HEK293T (cell line): ENCODE results near the gene B4GALT2.
A peak's percentile ranks its signal among the peaks of the same experiment; 100 is the strongest.

Experiments
- CTCF ChIA-PET: fragments of 350-600 bp; formaldehyde crosslinking; extraction: SDS; loops from one replicate; lab custom pipeline; 2021; ENCODE audit warnings: antibody characterized with exemption, inconsistent platforms; lab: Yijun Ruan, JAX
- POLR2A ChIA-PET: fragments of 350-600 bp; formaldehyde crosslinking; extraction: SDS; loops from one replicate; lab custom pipeline; 2020; ENCODE audit warnings: antibody characterized with exemption, inconsistent platforms; lab: Yijun Ruan, JAX
- DNase-seq: peaks from one replicate; pipeline ENCODE4 v3.0.0; 2012; ENCODE audit warnings: mixed read lengths; ENCODE audit errors: extremely low spot score
- ARNT ChIP-seq: fragments of 450-650 bp; IDR thresholded peaks from 2 replicates; pipeline ENCODE4 v1.6.1; 2017; ENCODE audit warnings: mild to moderate bottlenecking
- BHLHE40 ChIP-seq: fragments of 450-650 bp; IDR thresholded peaks from 2 replicates; pipeline ENCODE4 v1.6.1; 2016; ENCODE audit warnings: mild to moderate bottlenecking, moderate library complexity, borderline replicate concordance
- CTBP1 ChIP-seq: fragments of 450-650 bp; IDR thresholded peaks from 2 replicates; pipeline ENCODE4 v1.6.1; 2016; ENCODE audit warnings: borderline replicate concordance
- ELF4 ChIP-seq: fragments of 450-650 bp; IDR thresholded peaks from 2 replicates; pipeline ENCODE4 v1.6.1; 2017; ENCODE audit warnings: antibody characterized with exemption
- FOXA1 ChIP-seq: fragments of 450-650 bp; IDR thresholded peaks from 2 replicates; pipeline ENCODE4 v1.6.1; 2016; ENCODE audit warnings: mild to moderate bottlenecking
- FOXK2 ChIP-seq: fragments of 450-650 bp; IDR thresholded peaks from 2 replicates; pipeline ENCODE4 v1.6.1; 2016; ENCODE audit warnings: mild to moderate bottlenecking
- FOXM1 ChIP-seq: fragments of 450-650 bp; IDR thresholded peaks from 2 replicates; pipeline ENCODE4 v1.6.1; 2017; ENCODE audit warnings: mild to moderate bottlenecking, borderline replicate concordance
- HDGF ChIP-seq: fragments of 450-650 bp; IDR thresholded peaks from 2 replicates; pipeline ENCODE4 v1.6.1; 2017; ENCODE audit warnings: antibody characterized with exemption, borderline replicate concordance
- L3MBTL2 ChIP-seq: fragments of 450-650 bp; conservative IDR thresholded peaks from 2 replicates; pipeline ENCODE4 v1.6.1; 2016; ENCODE audit warnings: mild to moderate bottlenecking
- LEF1 ChIP-seq: fragments of 450-650 bp; IDR thresholded peaks from 2 replicates; pipeline ENCODE4 v1.6.1; 2017; ENCODE audit warnings: mild to moderate bottlenecking, borderline replicate concordance
- NFRKB ChIP-seq: fragments of 450-650 bp; IDR thresholded peaks from 2 replicates; pipeline ENCODE4 v1.6.1; 2016; ENCODE audit warnings: mild to moderate bottlenecking, moderate library complexity
- SP1 ChIP-seq: fragments of 450-650 bp; IDR thresholded peaks from 2 replicates; pipeline ENCODE4 v1.6.1; 2017
- SUZ12 ChIP-seq: fragments of 450-650 bp; IDR thresholded peaks from 2 replicates; pipeline ENCODE4 v1.6.1; 2016; ENCODE audit warnings: mild to moderate bottlenecking
- TARDBP ChIP-seq: fragments of 450-650 bp; IDR thresholded peaks from 2 replicates; pipeline ENCODE4 v1.6.1; 2016
- ZNF384 ChIP-seq: fragments of 450-650 bp; IDR thresholded peaks from 2 replicates; pipeline ENCODE4 v1.6.1; 2016
- TF ChIP-seq, protein P1 (sequence below): fragments of 450-650 bp; IDR thresholded peaks from 2 replicates; pipeline ENCODE4 v1.6.1; 2016

Gene B4GALT2

DNA sequence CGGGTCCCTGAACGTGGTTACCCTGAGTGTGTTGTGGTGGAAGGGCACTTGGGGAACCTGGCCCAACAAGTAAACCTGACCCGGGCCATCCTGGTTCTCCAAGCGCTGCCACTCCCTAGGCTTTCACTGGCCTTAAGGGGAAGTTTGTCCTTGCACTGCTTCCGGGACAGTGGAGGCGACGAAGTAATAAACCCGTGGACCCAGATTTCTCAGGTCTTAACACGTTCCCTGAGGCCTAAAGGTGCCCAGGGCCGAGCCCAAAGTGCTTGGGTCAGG lies 12.1 kb downstream of the B4GALT2 start:
- no peak for DNase-seq
- CTCF ChIA-PET, result no interaction called here
- POLR2A ChIA-PET, result interaction anchor here (1.3 kb wide), 1 partner anchor 16 kb away, joined by 5 read pairs; no protein-coding TSS in a partner anchor
- TF ChIP-seq, protein P1, sequence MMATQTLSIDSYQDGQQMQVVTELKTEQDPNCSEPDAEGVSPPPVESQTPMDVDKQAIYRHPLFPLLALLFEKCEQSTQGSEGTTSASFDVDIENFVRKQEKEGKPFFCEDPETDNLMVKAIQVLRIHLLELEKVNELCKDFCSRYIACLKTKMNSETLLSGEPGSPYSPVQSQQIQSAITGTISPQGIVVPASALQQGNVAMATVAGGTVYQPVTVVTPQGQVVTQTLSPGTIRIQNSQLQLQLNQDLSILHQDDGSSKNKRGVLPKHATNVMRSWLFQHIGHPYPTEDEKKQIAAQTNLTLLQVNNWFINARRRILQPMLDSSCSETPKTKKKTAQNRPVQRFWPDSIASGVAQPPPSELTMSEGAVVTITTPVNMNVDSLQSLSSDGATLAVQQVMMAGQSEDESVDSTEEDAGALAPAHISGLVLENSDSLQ, result no peak
- no peak for TF ChIP-seq SP1
- TF ChIP-seq L3MBTL2, result no peak
- TF ChIP-seq ARNT, result no peak
- no peak for TF ChIP-seq FOXK2
- TF ChIP-seq NFRKB, result no peak
- TF ChIP-seq FOXA1, result no peak
- TF ChIP-seq ZNF384, result no peak
- TF ChIP-seq ELF4, result no peak
- TF ChIP-seq CTBP1, result no peak
- no peak for TF ChIP-seq BHLHE40
- no peak for TF ChIP-seq SUZ12
- no peak for TF ChIP-seq TARDBP
- TF ChIP-seq HDGF, result no peak
- no peak for TF ChIP-seq FOXM1
- no peak for TF ChIP-seq LEF1

DNA sequence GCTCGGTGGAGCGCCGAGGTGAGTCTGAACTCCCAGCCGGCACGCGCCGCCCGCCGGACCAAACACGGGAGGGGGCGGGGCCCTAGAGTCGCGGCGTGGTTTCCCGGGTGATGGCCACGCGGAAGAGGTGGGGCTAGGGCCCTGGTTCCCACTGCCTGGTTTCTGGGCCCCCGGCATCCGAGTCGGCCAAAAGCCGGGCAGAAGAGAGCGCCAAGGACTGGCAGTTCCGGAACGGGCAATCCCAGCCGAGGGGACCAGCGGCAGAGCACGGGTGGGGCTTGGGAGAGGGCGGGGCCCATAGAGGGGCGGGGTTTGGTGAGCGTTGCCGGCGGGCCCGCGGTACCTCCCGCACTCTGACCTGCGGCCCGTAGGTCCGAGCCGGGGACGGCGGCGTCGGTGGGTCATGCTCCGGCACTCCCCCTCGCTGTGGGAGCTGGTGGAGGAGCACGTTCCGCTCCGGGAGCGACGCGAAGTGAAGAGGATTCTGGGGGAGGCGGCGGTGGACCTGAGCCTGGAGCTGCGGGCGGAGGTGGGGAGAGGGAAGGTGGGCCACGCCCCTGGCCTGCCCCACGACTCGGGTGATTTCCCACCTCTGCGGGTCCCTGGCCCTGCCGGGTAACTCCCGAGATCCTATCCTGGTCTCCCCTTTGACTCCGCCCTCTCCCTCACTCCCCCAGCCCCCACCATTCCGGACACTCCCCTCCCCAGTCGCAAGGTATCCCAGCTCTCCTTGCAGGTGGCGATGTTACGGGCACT lies 12.6 kb downstream of the B4GALT2 start, which contains the start of gene CCDC24:
Gene CCDC24, plus strand, starts transcription at position 124 of the 756 bp plus-strand sequence. Its CDS starts 280 bp downstream, at position 404.
- ChIA-PET CTCF (interaction anchor here (0.8 to 1.8 kb wide), 3 partner anchors 15 to 57 kb away, joined by 3 to 6 read pairs (median 5); no protein-coding TSS in a partner anchor), POLR2A (interaction anchor here (0.8 to 1.5 kb wide), 4 partner anchors 14 to 640 kb away, joined by 3 to 5 read pairs (median 4); partner anchors contain the start of gene IPO13)
- TF ChIP-seq FOXA1 (no peak), L3MBTL2 (peak; percentile 33), CTBP1 (no peak), HDGF (no peak), BHLHE40 (no peak), ZNF384 (no peak), SUZ12 (no peak)
- TF ChIP-seq, protein P1, result no peak
- DNase-seq, result peak; percentile 70

DNA sequence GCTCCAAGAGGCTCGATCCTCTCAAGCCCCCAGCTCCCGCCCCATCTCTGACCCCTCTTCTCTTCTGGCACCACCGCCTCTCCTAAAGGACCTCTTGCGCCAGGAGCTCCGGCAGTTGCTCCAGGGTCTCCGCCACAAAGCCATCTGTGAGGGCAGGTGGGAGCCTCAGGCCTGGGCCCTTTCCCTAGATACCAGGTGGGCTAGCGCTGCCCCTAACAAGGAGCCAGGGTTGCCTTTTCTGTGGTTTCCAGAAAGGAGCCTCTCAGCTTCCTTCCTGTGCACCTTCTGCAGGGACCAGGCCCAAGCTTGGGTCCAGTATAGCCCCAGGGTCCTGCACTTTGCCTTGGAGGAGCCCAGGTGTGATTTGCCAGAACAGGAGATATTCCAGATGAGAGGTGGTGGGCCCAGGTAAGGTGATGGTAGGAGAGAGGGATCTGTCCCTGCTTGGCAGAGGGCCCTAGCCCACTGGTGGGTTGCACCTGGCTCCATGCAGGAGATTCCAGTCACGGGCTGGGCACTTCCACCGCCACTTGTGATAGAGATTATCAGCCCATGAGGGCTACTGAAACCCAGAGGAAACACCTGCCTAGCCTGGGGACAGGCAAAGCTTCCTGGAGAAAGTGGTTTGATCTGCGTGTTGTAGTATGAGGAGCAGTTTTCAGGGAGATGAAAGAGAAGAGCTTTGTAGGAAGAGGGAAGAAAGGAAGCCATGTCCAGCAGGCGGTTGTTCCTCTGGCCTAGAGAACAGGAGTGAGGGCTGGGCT lies 13.4 kb downstream of the B4GALT2 start:
- no peak for DNase-seq
- TF ChIP-seq HDGF (no peak), CTBP1 (no peak), FOXM1 (no peak), ARNT (no peak), ELF4 (no peak), SP1 (no peak), FOXK2 (no peak), BHLHE40 (no peak), ZNF384 (no peak), NFRKB (no peak), L3MBTL2 (no peak), LEF1 (no peak), SUZ12 (no peak)
- TF ChIP-seq, protein P1, result no peak
- CTCF ChIA-PET, result interaction anchor here (0.8 to 2.2 kb wide), 5 partner anchors 14 to 57 kb away, joined by 3 to 7 read pairs (median 5); no protein-coding TSS in a partner anchor
- POLR2A ChIA-PET, result interaction anchor here (0.8 to 1.5 kb wide), 4 partner anchors 14 to 639 kb away, joined by 3 to 5 read pairs (median 4); partner anchors contain the start of gene IPO13

DNA sequence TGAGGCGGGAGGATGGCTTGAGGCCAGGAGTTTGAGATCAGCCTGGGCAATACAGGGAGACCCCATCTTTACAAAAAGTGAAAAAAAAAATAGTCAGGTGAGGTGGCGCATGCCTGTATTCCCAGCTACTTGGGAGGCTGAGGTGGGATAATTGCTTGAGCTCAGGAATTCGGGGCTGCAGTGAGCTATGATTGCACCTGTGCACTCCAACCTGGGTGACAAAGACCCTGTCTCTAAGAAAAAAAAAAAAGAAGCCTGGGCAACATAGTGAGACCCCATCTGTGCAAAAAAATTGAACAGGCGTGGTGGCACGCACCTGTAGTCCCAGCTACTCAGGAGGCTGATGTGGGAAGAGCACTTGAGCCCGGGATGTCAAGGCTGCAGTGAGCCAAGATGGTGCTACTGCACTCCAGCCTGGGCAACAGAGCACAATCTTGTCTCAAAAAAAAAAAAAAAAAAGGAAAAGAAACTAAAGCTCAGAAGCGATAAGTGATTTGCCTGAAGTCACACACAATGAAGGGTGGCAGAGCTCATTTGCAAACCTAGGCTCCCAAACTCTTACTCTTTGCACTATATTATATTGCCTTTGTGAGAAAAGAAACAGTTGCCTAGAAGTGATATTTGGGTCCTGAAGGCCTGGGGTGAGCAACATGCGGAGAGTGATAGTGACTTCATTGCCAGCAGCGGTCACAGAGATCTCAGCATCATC lies 14.3 kb downstream of the B4GALT2 start:
- TF ChIP-seq SP1 (no peak), SUZ12 (no peak), TARDBP (no peak), CTBP1 (no peak), NFRKB (no peak), FOXK2 (no peak), ZNF384 (no peak), FOXM1 (no peak), BHLHE40 (no peak), ELF4 (no peak), LEF1 (no peak), L3MBTL2 (no peak), HDGF (no peak), ARNT (no peak)
- TF ChIP-seq, protein P1, result no peak
- ChIA-PET CTCF (interaction anchor here (0.6 to 2.2 kb wide), 5 partner anchors 13 to 659 kb away, joined by 3 to 7 read pairs (median 3); no protein-coding TSS in a partner anchor), POLR2A (no interaction called here)
- DNase-seq, result no peak
